Liver (tissue), 9 donors: ENCODE measurements around the gene MTOR. TPM values are rescaled to one million over a fixed set of nuclear protein-coding genes. Genes with fewer than 3 reads are reported as not detected.

Experiments
- DNase-seq: peaks from one replicate; pipeline ENCODE4 v3.0.0-alpha.2; 2017; ENCODE audit warnings: low spot score
- H3K27ac ChIP-seq, 2 donors: one replicate each; pipeline ENCODE4 v1.7.0; 2013; ENCODE audit warnings: inconsistent platforms in 2 of 2, low read length in 2 of 2, control low read depth in 1 of 2, low read depth in 1 of 2, mild to moderate bottlenecking in 1 of 2
- H3K27me3 ChIP-seq, 4 donors: one replicate each; pipeline versions ENCODE4 v1.6.1 to v1.7.0; 2013; ENCODE audit warnings: low read length in 3 of 4, inconsistent platforms in 1 of 4, mild to moderate bottlenecking in 1 of 4, moderate library complexity in 1 of 4; ENCODE audit not compliant: control insufficient read depth in 4 of 4, insufficient read depth in 4 of 4
- H3K36me3 ChIP-seq, 4 donors: one replicate each; pipeline versions ENCODE4 v1.6.1 to v1.7.0; 2013; ENCODE audit warnings: low read length in 3 of 4, mild to moderate bottlenecking in 3 of 4, low read depth in 1 of 4, moderate library complexity in 1 of 4; ENCODE audit not compliant: control insufficient read depth in 4 of 4, insufficient read depth in 3 of 4
- H3K4me1 ChIP-seq, 4 donors: one replicate each; pipeline versions ENCODE4 v1.6.1 to v1.7.0; 2013; ENCODE audit warnings: low read length in 3 of 4, mild to moderate bottlenecking in 3 of 4, moderate library complexity in 1 of 4; ENCODE audit not compliant: control insufficient read depth in 4 of 4, insufficient read depth in 4 of 4
- H3K4me3 ChIP-seq, 3 donors: one replicate each; pipeline versions ENCODE4 v1.6.1 to v1.7.0; 2013; ENCODE audit warnings: low read length in 3 of 3, control low read depth in 1 of 3, low read depth in 1 of 3, mild to moderate bottlenecking in 1 of 3
- H3K9ac ChIP-seq, 2 donors: one replicate each; pipeline ENCODE4 v1.7.0; 2013; ENCODE audit warnings: low read length in 2 of 2, mild to moderate bottlenecking in 2 of 2, moderate library complexity in 2 of 2, control low read depth in 1 of 2, low read depth in 1 of 2
- H3K9me3 ChIP-seq, 4 donors: one replicate each; pipeline versions ENCODE4 v1.6.1 to v1.7.0; 2013; ENCODE audit warnings: low read length in 3 of 4; ENCODE audit not compliant: control insufficient read depth in 4 of 4
- EGR1 ChIP-seq, 2 donors: IDR thresholded peaks; 2 replicates each; pipeline ENCODE4 v1.6.1; 2016 to 2018; ENCODE audit warnings: antibody characterized with exemption in 2 of 2, low read depth in 2 of 2
- FOXA1 ChIP-seq: IDR thresholded peaks from 2 replicates; pipeline ENCODE4 v1.6.1; 2016; ENCODE audit warnings: antibody characterized with exemption
- FOXA2 ChIP-seq: IDR thresholded peaks from 2 replicates; pipeline ENCODE4 v1.6.1; 2016; ENCODE audit warnings: antibody characterized with exemption
- GABPA ChIP-seq, 2 donors: IDR thresholded peaks in 1 of 2; conservative IDR thresholded peaks in 1 of 2; 2 replicates each; pipeline ENCODE4 v1.6.1; 2016; ENCODE audit warnings: antibody characterized with exemption in 2 of 2, mild to moderate bottlenecking in 1 of 2, moderate library complexity in 1 of 2
- HNF4A ChIP-seq, 2 donors: conservative IDR thresholded peaks; 2 replicates each; pipeline ENCODE4 v1.6.1; 2016; ENCODE audit warnings: antibody characterized with exemption in 2 of 2, mild to moderate bottlenecking in 2 of 2
- HNF4G ChIP-seq: IDR thresholded peaks from 2 replicates; pipeline ENCODE4 v1.6.1; 2016; ENCODE audit warnings: antibody characterized with exemption
- JUND ChIP-seq, 2 donors: IDR thresholded peaks; 2 replicates each; pipeline ENCODE4 v1.6.1; 2016; ENCODE audit warnings: antibody characterized with exemption in 2 of 2
- NR2F2 ChIP-seq: IDR thresholded peaks from 2 replicates; pipeline ENCODE4 v1.6.1; 2016; ENCODE audit warnings: antibody characterized with exemption
- RAD21 ChIP-seq, 2 donors: IDR thresholded peaks; 2 replicates each; pipeline ENCODE4 v1.6.1; 2016; ENCODE audit warnings: antibody characterized with exemption in 2 of 2, mild to moderate bottlenecking in 2 of 2
- RXRA ChIP-seq, 2 donors: IDR thresholded peaks; 2 replicates each; pipeline ENCODE4 v1.6.1; 2017 to 2018; ENCODE audit warnings: antibody characterized with exemption in 2 of 2, mild to moderate bottlenecking in 1 of 2
- SP1 ChIP-seq: IDR thresholded peaks from 2 replicates; pipeline ENCODE4 v1.6.1; 2018; ENCODE audit warnings: antibody characterized with exemption, mild to moderate bottlenecking
- TAF1 ChIP-seq: conservative IDR thresholded peaks from 2 replicates; pipeline ENCODE4 v1.6.1; 2016; ENCODE audit warnings: antibody characterized with exemption, mild to moderate bottlenecking
- YY1 ChIP-seq: IDR thresholded peaks from 2 replicates; pipeline ENCODE4 v1.6.1; 2016; ENCODE audit warnings: antibody characterized with exemption, mild to moderate bottlenecking
- WGBS: extraction: QIAGEN DNeasy Blood & Tissue Kit; methylation state at CpG from one replicate; pipeline ENCODE4 v1.1.7; 2013; 5-methylcytosine and 5-hydroxymethylcytosine counted together
- polyA plus RNA-seq, 2 donors: library from polyadenylated mRNA; stranded (reverse) in 1 of 2; unstranded in 1 of 2; fragments of 200-250 nt in 1 of 2; fragments of >200 nt in 1 of 2; fragmentation: Nextera tagmentation in 1 of 2; extraction: Ambion mirVana in 1 of 2; gene quantifications; one replicate each; pipeline versions ENCODE4 v1.2.1 to v1.2.3, GENCODE V29; 2013 to 2015
- total RNA-seq, 2 donors: library from RNA; depleted of rRNA; stranded (reverse); fragments of >200 nt; gene quantifications; one replicate each; pipeline ENCODE4 v1.2.3, GENCODE V29; 2014
- TF ChIP-seq, protein P1 (sequence below): IDR thresholded peaks from 2 replicates; pipeline ENCODE4 v1.6.1; 2016; ENCODE audit warnings: antibody characterized with exemption
- TF ChIP-seq, protein P2 (sequence below): IDR thresholded peaks from 2 replicates; pipeline ENCODE4 v1.6.1; 2016; ENCODE audit warnings: antibody characterized with exemption
- TF ChIP-seq, protein P3 (sequence below): fragments of 150-350 bp; IDR thresholded peaks from 2 replicates; pipeline ENCODE4 v1.5.1; 2017; ENCODE audit warnings: improper control_type of control experiment, low read depth, low read length; ENCODE audit not compliant: missing input control
- TF ChIP-seq, protein P4 (sequence below): IDR thresholded peaks from 2 replicates; pipeline ENCODE4 v1.6.1; 2016; ENCODE audit warnings: antibody characterized with exemption, mild to moderate bottlenecking
- TF ChIP-seq, protein P5 (sequence below): IDR thresholded peaks from 2 replicates; pipeline ENCODE4 v1.6.1; 2016; ENCODE audit warnings: antibody characterized with exemption
- donor health status: healthy.
- donor health status: healthy.
- donor health status: healthy.
- donor health status: healthy.
- donor health status: healthy.

MTOR gene
- total and polyA plus RNA-seq, 4 donors, result 11.6 to 45.0 (median 19.9) TPM

DNA sequence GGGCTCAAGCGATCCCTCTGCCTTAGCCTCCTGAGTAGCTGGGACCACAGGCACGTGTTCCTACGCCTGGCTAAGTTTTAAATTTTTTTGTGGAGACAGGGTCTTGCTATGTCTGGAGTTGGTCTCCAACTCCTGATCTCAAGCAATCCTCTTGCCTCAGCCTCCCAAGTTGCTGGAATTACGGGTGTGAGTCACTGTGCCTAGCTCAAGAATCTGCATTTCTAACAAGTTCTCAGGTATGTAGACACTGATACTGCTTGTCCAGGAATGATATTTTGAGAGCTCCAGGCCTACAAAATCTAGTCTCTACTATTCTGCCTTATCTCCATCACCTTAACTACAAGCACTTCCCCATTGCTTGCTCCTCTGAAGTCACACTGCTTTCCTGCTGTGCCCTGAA is 50.9 kb downstream of the MTOR start:
- no peak overlapping the region for H3K9ac ChIP-seq
- DNase-seq, result no peak
- peaks cover 0 to 5% (median 2%) of the 10 kb centered on the region in 4 donors for H3K4me1 ChIP-seq
- WGBS, result 97% methylated on average over 4 of the region's 4 CpGs
- H3K9me3 ChIP-seq, result no peaks in the 10 kb centered on the region
- H3K27ac ChIP-seq, result no peak overlapping the region
- H3K27me3 ChIP-seq, result no peaks in the 10 kb centered on the region
- peaks cover 11 to 83% (median 55%) of the 10 kb centered on the region in 4 donors for H3K36me3 ChIP-seq
- H3K4me3 ChIP-seq, result no peak overlapping the region
- TF ChIP-seq GABPA (IDR thresholded peaks at IDR 0.05 in 1 of 2, conservative IDR thresholded peaks at IDR 0.05 in 1 of 2), result no peak
- TF ChIP-seq JUND (IDR thresholded peaks at IDR 0.05), result no peak
- no peak for TF ChIP-seq RAD21 (IDR thresholded peaks at IDR 0.05)
- no peak for TF ChIP-seq EGR1 (IDR thresholded peaks at IDR 0.05; ENCODE audit: low read depth in 2 of 2)
- no peak for TF ChIP-seq YY1
- TF ChIP-seq FOXA2, result no peak
- TF ChIP-seq, protein P1, sequence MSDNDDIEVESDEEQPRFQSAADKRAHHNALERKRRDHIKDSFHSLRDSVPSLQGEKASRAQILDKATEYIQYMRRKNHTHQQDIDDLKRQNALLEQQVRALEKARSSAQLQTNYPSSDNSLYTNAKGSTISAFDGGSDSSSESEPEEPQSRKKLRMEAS, result no peak
- TF ChIP-seq FOXA1, result no peak
- TF ChIP-seq HNF4G, result no peak
- TF ChIP-seq, protein P2, sequence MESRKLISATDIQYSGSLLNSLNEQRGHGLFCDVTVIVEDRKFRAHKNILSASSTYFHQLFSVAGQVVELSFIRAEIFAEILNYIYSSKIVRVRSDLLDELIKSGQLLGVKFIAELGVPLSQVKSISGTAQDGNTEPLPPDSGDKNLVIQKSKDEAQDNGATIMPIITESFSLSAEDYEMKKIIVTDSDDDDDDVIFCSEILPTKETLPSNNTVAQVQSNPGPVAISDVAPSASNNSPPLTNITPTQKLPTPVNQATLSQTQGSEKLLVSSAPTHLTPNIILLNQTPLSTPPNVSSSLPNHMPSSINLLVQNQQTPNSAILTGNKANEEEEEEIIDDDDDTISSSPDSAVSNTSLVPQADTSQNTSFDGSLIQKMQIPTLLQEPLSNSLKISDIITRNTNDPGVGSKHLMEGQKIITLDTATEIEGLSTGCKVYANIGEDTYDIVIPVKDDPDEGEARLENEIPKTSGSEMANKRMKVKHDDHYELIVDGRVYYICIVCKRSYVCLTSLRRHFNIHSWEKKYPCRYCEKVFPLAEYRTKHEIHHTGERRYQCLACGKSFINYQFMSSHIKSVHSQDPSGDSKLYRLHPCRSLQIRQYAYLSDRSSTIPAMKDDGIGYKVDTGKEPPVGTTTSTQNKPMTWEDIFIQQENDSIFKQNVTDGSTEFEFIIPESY, result no peak
- TF ChIP-seq SP1, result no peak
- TF ChIP-seq, protein P3, sequence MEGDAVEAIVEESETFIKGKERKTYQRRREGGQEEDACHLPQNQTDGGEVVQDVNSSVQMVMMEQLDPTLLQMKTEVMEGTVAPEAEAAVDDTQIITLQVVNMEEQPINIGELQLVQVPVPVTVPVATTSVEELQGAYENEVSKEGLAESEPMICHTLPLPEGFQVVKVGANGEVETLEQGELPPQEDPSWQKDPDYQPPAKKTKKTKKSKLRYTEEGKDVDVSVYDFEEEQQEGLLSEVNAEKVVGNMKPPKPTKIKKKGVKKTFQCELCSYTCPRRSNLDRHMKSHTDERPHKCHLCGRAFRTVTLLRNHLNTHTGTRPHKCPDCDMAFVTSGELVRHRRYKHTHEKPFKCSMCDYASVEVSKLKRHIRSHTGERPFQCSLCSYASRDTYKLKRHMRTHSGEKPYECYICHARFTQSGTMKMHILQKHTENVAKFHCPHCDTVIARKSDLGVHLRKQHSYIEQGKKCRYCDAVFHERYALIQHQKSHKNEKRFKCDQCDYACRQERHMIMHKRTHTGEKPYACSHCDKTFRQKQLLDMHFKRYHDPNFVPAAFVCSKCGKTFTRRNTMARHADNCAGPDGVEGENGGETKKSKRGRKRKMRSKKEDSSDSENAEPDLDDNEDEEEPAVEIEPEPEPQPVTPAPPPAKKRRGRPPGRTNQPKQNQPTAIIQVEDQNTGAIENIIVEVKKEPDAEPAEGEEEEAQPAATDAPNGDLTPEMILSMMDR, result no peak
- TF ChIP-seq TAF1, result no peak
- TF ChIP-seq NR2F2, result no peak
- no peak for TF ChIP-seq RXRA (IDR thresholded peaks at IDR 0.05)
- TF ChIP-seq, protein P4, sequence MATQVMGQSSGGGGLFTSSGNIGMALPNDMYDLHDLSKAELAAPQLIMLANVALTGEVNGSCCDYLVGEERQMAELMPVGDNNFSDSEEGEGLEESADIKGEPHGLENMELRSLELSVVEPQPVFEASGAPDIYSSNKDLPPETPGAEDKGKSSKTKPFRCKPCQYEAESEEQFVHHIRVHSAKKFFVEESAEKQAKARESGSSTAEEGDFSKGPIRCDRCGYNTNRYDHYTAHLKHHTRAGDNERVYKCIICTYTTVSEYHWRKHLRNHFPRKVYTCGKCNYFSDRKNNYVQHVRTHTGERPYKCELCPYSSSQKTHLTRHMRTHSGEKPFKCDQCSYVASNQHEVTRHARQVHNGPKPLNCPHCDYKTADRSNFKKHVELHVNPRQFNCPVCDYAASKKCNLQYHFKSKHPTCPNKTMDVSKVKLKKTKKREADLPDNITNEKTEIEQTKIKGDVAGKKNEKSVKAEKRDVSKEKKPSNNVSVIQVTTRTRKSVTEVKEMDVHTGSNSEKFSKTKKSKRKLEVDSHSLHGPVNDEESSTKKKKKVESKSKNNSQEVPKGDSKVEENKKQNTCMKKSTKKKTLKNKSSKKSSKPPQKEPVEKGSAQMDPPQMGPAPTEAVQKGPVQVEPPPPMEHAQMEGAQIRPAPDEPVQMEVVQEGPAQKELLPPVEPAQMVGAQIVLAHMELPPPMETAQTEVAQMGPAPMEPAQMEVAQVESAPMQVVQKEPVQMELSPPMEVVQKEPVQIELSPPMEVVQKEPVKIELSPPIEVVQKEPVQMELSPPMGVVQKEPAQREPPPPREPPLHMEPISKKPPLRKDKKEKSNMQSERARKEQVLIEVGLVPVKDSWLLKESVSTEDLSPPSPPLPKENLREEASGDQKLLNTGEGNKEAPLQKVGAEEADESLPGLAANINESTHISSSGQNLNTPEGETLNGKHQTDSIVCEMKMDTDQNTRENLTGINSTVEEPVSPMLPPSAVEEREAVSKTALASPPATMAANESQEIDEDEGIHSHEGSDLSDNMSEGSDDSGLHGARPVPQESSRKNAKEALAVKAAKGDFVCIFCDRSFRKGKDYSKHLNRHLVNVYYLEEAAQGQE, result no peak
- TF ChIP-seq, protein P5, sequence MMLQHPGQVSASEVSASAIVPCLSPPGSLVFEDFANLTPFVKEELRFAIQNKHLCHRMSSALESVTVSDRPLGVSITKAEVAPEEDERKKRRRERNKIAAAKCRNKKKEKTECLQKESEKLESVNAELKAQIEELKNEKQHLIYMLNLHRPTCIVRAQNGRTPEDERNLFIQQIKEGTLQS, result no peak
- no peak for TF ChIP-seq HNF4A (conservative IDR thresholded peaks at IDR 0.05)
